IPS-NIHi11 (cell line): ENCODE data around the gene TBX15.
"Not testable (repeated sequence)": the region's sequence is repeated elsewhere in the genome, so short reads cannot be mapped to it uniquely, and the experiment has no call there.

Experiments used
- DNase-seq: peaks from one replicate; pipeline ENCODE4 v3.0.0; 2012; ENCODE audit warnings: mixed read lengths, low spot score

TBX15 gene

GRCh38 chr1:118926261-118926660 lies 61.9 kb downstream of the TBX15 start:
- DNase-seq: no peak

GRCh38 chr1:118925651-118926050 lies 62.5 kb downstream of the TBX15 start:
- DNase-seq: no peak

DNA sequence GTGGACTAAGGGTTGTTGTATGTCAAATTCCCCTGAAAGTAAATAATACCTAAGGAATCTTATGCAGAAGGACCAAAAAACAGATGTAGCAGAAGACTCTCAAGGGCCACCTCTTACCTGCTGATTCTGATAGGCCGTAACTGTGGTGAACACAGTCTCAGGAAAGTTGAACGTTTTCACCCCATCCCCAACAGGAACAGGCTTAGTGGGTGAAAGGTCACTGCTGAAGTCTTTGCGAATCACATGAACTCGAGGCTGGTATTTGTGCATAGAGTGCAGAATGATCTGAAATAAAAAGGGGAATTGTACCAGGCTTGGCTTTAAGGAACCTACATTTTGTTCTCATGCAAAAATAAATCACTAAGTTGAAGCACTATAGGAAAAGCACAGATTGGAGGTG lies 64.8 kb downstream of the TBX15 start:
- no peak for DNase-seq

DNA sequence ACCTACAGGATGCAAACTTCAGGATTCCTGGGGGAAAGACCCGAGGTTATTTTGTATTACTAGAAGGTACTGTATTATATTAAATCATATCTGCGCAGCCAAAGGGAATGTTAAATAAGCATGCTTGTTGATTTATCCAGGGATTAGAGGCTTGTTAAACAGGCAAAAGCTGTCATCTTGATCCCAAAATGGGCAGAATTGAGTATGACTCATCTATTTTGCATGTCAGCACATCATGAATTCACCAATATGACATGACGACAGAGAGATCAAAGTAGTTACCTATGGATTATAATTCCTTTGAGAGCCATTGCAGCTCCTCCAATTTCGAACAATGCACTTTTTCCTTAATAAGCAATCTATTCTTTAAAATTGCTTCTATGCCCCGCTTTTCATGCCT lies 66.1 kb downstream of the TBX15 start:
- no peak for DNase-seq

- DNase-seq: no peak
Observed at GRCh38 chr1:118920124-118920717, 67.9 kb downstream of the TBX15 start.

- no peak for DNase-seq
Observed at GRCh38 chr1:118918940-118919259, 69.2 kb downstream of the TBX15 start.

- no peak for DNase-seq
Observed at GRCh38 chr1:118918230-118918939, 69.8 kb downstream of the TBX15 start.

DNA sequence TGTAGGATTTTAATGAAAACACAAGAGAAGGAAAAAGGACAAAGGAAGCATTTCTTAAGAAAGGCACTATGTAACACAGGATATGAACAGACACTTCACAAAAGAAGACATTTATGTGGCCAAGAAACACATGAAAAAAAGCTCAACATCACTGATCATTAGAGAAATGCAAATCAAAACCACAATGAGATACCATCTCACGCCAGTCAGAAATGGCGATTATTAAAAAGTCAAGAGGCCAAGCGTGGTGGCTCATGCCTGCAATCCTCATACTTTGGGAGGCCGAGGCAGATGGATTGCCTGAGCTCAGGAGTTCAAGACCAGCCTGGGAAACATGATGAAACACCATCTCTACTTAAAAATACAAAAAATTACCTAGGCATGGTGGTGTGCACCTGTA lies 71.8 kb downstream of the TBX15 start:
- not testable (repeated sequence) for DNase-seq

DNA sequence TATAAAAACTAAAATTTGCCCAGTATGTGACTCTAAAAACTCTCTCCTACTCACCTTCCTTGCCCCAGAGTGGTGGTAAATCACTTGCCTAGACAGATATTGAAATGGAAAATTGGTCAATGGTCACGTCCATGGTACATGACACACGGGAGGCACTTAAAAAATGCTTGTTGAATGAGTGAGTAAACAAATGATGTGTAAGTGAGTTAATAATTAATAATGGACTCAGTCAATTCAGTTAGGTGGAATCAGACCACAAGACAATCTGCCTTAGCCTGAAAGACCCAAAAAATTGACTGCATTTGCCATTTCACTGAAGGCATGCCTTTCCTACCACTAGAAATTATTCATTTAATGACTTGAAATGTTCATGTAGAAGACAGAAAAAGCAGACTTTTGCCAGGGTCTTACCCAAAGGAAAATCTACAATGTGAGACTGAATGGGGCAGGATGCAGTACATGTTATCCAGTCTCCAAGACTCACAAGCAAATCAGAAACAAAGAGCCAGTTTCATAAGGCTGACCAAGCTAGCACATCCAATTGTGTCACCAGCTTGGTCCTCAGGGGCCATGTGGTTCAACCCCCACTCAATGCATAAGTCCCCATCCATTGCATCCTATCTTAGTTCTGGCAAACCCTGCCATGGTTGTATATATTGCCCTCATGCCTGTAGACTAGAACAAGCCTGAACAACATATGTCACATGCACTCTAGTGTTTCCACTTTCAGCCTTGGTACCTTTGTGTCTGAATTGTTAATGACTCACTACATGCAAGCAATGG lies 73.6 kb downstream of the TBX15 start:
- DNase-seq: no peak

DNA sequence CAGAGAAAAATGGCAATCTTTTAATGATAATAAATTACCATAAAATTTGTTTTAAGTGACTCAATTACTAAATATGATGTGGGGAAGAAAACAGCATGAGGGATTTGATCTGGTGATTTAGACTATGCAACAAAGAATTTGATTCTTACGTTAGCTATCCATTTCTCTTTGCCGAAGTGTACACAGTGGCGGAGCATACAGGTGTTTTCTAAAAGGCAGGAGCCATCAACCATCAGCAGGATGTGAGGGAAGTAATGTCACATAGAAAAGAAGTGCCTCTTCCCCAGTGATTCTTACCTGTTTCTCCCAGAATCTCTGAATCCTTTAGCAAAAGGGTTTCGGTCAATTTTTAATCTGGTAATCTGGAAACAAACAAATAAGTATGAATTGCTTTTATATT lies 74.3 kb downstream of the TBX15 start:
- no peak for DNase-seq

DNA sequence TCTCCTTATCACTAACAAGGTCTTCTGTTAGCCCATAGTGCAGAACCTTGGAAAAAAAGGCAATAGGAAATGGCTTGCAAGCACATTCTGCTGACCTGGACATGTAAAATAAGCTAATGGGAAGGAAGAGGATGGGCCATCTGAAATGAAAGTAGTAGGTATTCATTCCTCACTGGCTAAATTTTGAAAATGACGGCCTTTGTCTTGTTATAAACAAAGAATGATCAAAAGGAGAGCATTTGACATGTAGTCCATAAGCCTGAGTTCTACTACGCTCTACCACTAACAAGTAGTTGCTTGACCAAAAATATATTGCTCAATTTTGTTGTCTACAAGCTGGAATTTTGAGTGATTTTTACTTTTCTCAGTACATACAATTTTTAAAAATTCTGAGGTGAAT lies 75.6 kb downstream of the TBX15 start:
- no peak for DNase-seq

GRCh38 chr1:118911571-118911970 lies 76.6 kb downstream of the TBX15 start:
- no peak for DNase-seq

DNA sequence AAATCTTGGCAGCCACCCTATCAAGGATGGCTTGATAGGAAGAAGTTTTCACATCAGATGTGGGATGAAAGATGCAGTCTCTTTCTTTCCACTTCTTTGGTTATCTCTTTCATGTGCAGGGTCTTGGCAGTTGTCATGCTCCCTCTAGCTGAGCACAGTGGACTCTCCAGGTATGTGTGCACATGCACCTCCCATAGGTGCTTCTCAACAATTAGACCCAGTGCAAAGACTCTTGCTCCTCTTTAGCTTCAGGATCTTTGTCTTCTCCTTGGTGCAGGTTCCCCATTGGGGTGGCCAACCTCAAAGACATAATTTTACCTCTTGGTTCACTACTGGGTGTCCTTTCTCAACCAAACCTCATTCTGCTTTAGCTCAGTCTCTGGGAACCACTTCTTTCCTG lies 80.7 kb downstream of the TBX15 start:
- no peak for DNase-seq

- DNase-seq: no peak
Observed at GRCh38 chr1:118905671-118906070, 82.5 kb downstream of the TBX15 start.

DNA sequence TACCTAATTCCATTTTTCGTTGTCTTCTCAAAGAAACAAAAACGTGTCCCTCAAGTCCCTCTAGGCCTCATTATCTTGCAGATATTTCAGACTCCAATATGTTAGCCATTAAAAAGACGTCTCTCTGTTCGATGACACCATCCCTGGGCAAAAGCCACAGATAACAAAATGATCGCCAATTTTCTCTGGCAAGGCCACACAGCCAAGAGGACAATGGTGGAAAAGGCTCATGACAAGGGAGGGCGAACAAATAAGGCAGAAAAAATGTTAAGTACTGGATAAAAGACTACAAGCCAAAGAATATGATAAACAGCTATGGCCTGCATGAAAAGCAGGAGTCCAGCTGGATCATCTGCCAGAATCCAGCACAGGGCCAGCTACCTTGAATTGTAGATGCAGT lies 82.9 kb downstream of the TBX15 start:
- no peak for DNase-seq

GRCh38 chr1:118902711-118903191 lies 85.4 kb downstream of the TBX15 start:
- DNase-seq: no peak

- no peak for DNase-seq
Observed at GRCh38 chr1:118902299-118902698, 85.8 kb downstream of the TBX15 start.

- no peak for DNase-seq
Observed at GRCh38 chr1:118900643-118901440, 87.3 kb downstream of the TBX15 start.

DNA sequence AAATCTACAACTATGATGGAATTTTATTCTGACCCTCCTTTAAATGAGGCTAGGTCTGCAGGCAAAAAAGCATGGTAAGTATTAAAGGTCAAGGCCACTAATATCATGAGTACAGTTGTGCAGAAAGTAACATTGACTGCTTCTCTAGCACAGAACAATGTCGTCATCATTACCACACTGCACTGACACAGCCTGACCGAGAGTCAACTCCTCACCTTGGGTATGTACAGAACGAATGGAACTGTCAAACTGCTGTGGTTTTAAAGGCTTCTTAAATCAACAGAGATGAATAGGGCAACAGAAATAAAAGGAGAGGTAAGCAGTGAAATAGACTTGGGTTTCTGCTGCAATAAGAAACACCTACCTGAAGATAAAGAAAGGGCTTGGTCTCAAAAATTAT lies 88.8 kb downstream of the TBX15 start:
- DNase-seq: no peak

DNA sequence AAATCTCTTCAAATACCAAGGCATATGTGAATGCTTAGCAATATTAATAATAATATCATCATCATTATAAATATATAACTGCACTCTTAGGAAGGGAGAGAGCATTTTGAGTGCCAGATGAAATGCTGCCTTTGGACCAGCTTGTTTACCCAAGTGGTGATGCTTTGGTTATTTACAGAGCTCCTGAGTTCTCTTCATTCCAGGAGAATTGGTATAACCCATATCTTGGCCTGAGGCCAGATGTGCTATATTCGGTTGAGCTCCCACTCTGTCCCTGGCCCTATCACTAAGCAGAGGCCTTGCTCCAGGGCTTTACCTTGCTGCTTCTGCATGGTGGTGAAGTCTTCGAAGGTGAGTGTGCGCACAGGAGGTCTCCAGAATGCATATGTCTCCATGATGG lies 89.4 kb downstream of the TBX15 start:
- DNase-seq: no peak

DNA sequence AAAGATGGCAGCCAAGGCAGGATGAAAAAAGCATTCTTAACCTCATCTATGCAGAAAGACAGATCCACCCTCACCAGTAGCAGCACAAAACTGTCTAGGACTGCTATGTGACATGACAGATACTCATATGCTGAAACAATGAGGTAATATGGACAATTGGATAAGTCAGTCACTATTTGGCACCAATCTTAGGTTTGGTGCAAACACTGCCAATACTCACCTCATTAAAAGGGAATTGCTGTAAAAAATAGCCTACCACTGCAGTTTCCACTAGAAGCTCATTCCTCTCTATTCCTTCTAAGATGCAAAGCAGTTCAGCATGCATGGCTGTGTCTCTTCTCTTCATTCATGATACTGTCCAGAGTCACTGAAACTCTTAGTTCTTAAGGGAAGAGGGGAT lies 91.7 kb downstream of the TBX15 start:
- no peak for DNase-seq

GRCh38 chr1:118894836-118895235 lies 93.3 kb downstream of the TBX15 start:
- no peak for DNase-seq
